IMR-90 (cell line): ENCODE data around the gene TPO. TPM values are rescaled to one million over a fixed set of nuclear protein-coding genes. Genes with fewer than 3 reads are reported as not detected.

Experiments used
- ATAC-seq: fragments of 200-7000 bp; cut with Tn5 transposase; 2 replicates; pipeline ENCODE4 v1.9.1; 2020; ENCODE audit warnings: low read depth, mild to moderate bottlenecking, moderate library complexity
- BruUV-seq: library from RNA; stranded (reverse); fragments of 400-500 nt; replicated peaks from 2 replicates; lab custom pipeline; 2021; lab: Mats Ljungman, UMichigan
- CTCF ChIA-PET: fragments of 300-600 bp; formaldehyde crosslinking; extraction: SDS; loops from one replicate; lab custom pipeline; 2021; ENCODE audit warnings: antibody characterized with exemption; lab: Yijun Ruan, JAX
- POLR2A ChIA-PET: fragments of 300-600 bp; sonication (Branson Sonifier 250); formaldehyde crosslinking; loops from one replicate; lab custom pipeline; 2022; ENCODE audit warnings: antibody characterized with exemption; ENCODE audit not compliant: unreplicated experiment; lab: Charles Lee
- DNase-seq: peaks from one replicate; pipeline ENCODE4 v3.0.0; 2013
- H2AFZ ChIP-seq: replicated peaks from 2 replicates; pipeline ENCODE3; 2013; ENCODE audit warnings: low read length, mild to moderate bottlenecking; ENCODE audit not compliant: poor library complexity
- H2AK5ac ChIP-seq: 2 replicates; pipeline ENCODE4 v1.6.1; 2013; ENCODE audit warnings: low read depth, low read length, inconsistent platforms
- H2AK9ac ChIP-seq: replicated peaks from 2 replicates; pipeline ENCODE3; 2013; ENCODE audit warnings: mild to moderate bottlenecking, low read depth, low read length, moderate library complexity; ENCODE audit not compliant: poor library complexity
- H2BK120ac ChIP-seq: 2 replicates; pipeline ENCODE4 v1.6.1; 2013; ENCODE audit warnings: low read depth, low read length, inconsistent platforms
- H2BK15ac ChIP-seq: 3 replicates; pipeline ENCODE4 v1.6.1; 2013; ENCODE audit warnings: low read depth, low read length, inconsistent platforms
- H2BK20ac ChIP-seq: 2 replicates; pipeline ENCODE4 v1.6.1; 2013; ENCODE audit warnings: low read depth, mild to moderate bottlenecking, inconsistent platforms, low read length, moderate library complexity
- H2BK5ac ChIP-seq: 2 replicates; pipeline ENCODE4 v1.6.1; 2013; ENCODE audit warnings: mild to moderate bottlenecking, low read depth, low read length, inconsistent platforms; ENCODE audit not compliant: poor library complexity, severe bottlenecking
- H3K14ac ChIP-seq: replicated peaks from 2 replicates; pipeline ENCODE4 v1.6.1; 2013; ENCODE audit warnings: low read depth, low read length, inconsistent platforms
- H3K18ac ChIP-seq: 2 replicates; pipeline ENCODE4 v1.6.1; 2013; ENCODE audit warnings: low read depth, low read length, control low read depth
- H3K23ac ChIP-seq: 2 replicates; pipeline ENCODE4 v1.6.1; 2013; ENCODE audit warnings: low read depth, low read length, inconsistent platforms
- H3K27ac ChIP-seq: 2 replicates; pipeline ENCODE4 v1.5.1; 2013; ENCODE audit warnings: mild to moderate bottlenecking, control low read depth, low read length; ENCODE audit not compliant: insufficient read depth
- H3K27me3 ChIP-seq: 2 replicates; pipeline ENCODE4 v1.6.1; 2013; ENCODE audit warnings: low read length; ENCODE audit not compliant: control insufficient read depth, insufficient read depth
- H3K36me3 ChIP-seq: 2 replicates; pipeline ENCODE4 v1.6.1; 2013; ENCODE audit warnings: low read length, mixed read lengths; ENCODE audit not compliant: control insufficient read depth, insufficient read depth
- H3K4ac ChIP-seq: 2 replicates; pipeline ENCODE4 v1.6.1; 2013; ENCODE audit warnings: low read depth, low read length, inconsistent platforms
- H3K4me1 ChIP-seq: 2 replicates; pipeline ENCODE4 v1.6.1; 2013; ENCODE audit warnings: low read length, mixed read lengths; ENCODE audit not compliant: control insufficient read depth, insufficient read depth
- H3K4me2 ChIP-seq: 2 replicates; pipeline ENCODE4 v1.6.1; 2013; ENCODE audit warnings: low read depth, mild to moderate bottlenecking, control low read depth, low read length, moderate library complexity
- H3K4me3 ChIP-seq: 2 replicates; pipeline ENCODE4 v1.5.1; 2013; ENCODE audit warnings: low read depth, mild to moderate bottlenecking, control low read depth, low read length, moderate library complexity; ENCODE audit not compliant: insufficient read depth
- H3K56ac ChIP-seq: 2 replicates; pipeline ENCODE4 v1.6.1; 2013; ENCODE audit warnings: low read length, inconsistent platforms; ENCODE audit not compliant: insufficient read depth; ENCODE audit errors: extremely low read depth
- H3K79me1 ChIP-seq, 2 experiments: 2 replicates each; pipeline ENCODE4 v1.6.1; 2013; ENCODE audit warnings: low read length in 2 of 2, inconsistent platforms in 1 of 2, low read depth in 1 of 2
- H3K9ac ChIP-seq: 2 replicates; pipeline ENCODE4 v1.6.1; 2013; ENCODE audit warnings: low read depth, low read length, control low read depth
- H3K9me1 ChIP-seq: 2 replicates; pipeline ENCODE4 v1.6.1; 2013; ENCODE audit warnings: low read length, inconsistent platforms; ENCODE audit not compliant: insufficient read depth
- H3K9me3 ChIP-seq: 2 replicates; pipeline ENCODE4 v1.6.1; 2013; ENCODE audit warnings: low read length; ENCODE audit not compliant: control insufficient read depth, insufficient read depth
- H4K20me1 ChIP-seq: 2 replicates; pipeline ENCODE4 v1.6.1; 2013; ENCODE audit warnings: low read length, inconsistent platforms; ENCODE audit not compliant: insufficient read depth
- H4K5ac ChIP-seq: 2 replicates; pipeline ENCODE4 v1.6.1; 2013; ENCODE audit warnings: mild to moderate bottlenecking, low read depth, low read length, control low read depth
- H4K8ac ChIP-seq, 2 experiments: 2 replicates each; pipeline ENCODE4 v1.6.1; 2013; ENCODE audit warnings: low read depth in 2 of 2, low read length in 2 of 2, control low read depth in 1 of 2, inconsistent platforms in 1 of 2
- H4K91ac ChIP-seq: 2 replicates; pipeline ENCODE4 v1.6.1; 2013; ENCODE audit warnings: low read depth, low read length, inconsistent platforms; ENCODE audit not compliant: insufficient read depth
- CTCF ChIP-seq: conservative IDR thresholded peaks from 2 replicates; pipeline ENCODE4 v1.5.1; 2012; ENCODE audit warnings: mild to moderate bottlenecking, low read depth, low read length, improper control_type of control experiment
- ELK1 ChIP-seq: fragments of 150-350 bp; IDR thresholded peaks from 2 replicates; pipeline ENCODE4 v1.6.1; 2016; ENCODE audit warnings: low read depth, mild to moderate bottlenecking, low read length, moderate library complexity, borderline replicate concordance
- FOS ChIP-seq: fragments of 150-350 bp; IDR thresholded peaks from 2 replicates; pipeline ENCODE4 v1.6.1; 2016; ENCODE audit warnings: low read depth, low read length
- MAFK ChIP-seq: IDR thresholded peaks from 2 replicates; pipeline ENCODE4 v1.6.1; 2012; ENCODE audit warnings: low read depth, low read length, improper control_type of control experiment
- POLR2A ChIP-seq: IDR thresholded peaks from 2 replicates; pipeline ENCODE4 v1.6.1; 2012; ENCODE audit warnings: mild to moderate bottlenecking, low read depth, low read length
- SMC3 ChIP-seq: fragments of 150-350 bp; IDR thresholded peaks from 2 replicates; pipeline ENCODE4 v1.6.1; 2016; ENCODE audit warnings: low read depth, mild to moderate bottlenecking, antibody characterized with exemption, low read length, moderate library complexity
- USF2 ChIP-seq: fragments of 150-350 bp; IDR thresholded peaks from 2 replicates; pipeline ENCODE4 v1.6.1; 2017; ENCODE audit warnings: mild to moderate bottlenecking, antibody characterized with exemption, low read length, low read depth
- WGBS, 2 experiments: methylation state at CpG; one replicate each; pipeline versions ENCODE4 v1.1.5 to v1.1.7; 2013; ENCODE audit warnings: missing lambda C conversion rate in 2 of 2; ENCODE audit not compliant: insufficient read length in 1 of 2; ENCODE audit errors: extremely low coverage in 2 of 2; 5-methylcytosine and 5-hydroxymethylcytosine counted together
- dilution Hi-C: fragments of 300-500 bp; cut with HindIII; formaldehyde crosslinking; loops from one replicate; pipeline ENCODE4 v1.14.3; 2018; ENCODE audit warnings: low sequenced_read_pairs; ENCODE audit not compliant: unreplicated experiment
- in situ Hi-C: fragments of 300-500 bp; cut with MboI; formaldehyde crosslinking; loops from 3 replicates; pipeline ENCODE4 v1.14.3; 2019; ENCODE audit warnings: low sequenced_read_pairs, inconsistent platforms, mixed read lengths
- intact Hi-C: fragments of 100-400 bp; cut with micrococcal nuclease; formaldehyde crosslinking; loops from 2 replicates; pipeline ENCODE4 v1.10.0; 2022
- polyA plus RNA-seq, 3 experiments: library from polyadenylated mRNA; depleted of rRNA; stranded (reverse); fragments of >200 nt; gene quantifications; 2 replicates each; pipeline ENCODE4 v1.2.3, GENCODE V29; 2012; ENCODE audit warnings: low replicate concordance in 1 of 3
- total RNA-seq: library from RNA; depleted of rRNA; stranded (reverse); fragments of >200 nt; gene quantifications from 2 replicates; pipeline ENCODE4 v1.2.3, GENCODE V29; 2012

The TPO gene
- total and polyA plus RNA-seq, 2 of the 4 experiments (the other 2 are of a cell fraction) = not detected

GRCh38 chr2:1510176-1510575 is 96.9 kb downstream of the TPO start:
- Histone ChIP-seq H2AK9ac (no peak overlapping the region), H4K20me1 (no peaks in the 10 kb centered on the region), H3K4me3 (no peak overlapping the region), H2BK120ac (no peak overlapping the region), H2BK20ac (no peak overlapping the region), H3K4ac (no peak overlapping the region), H3K14ac (no peak overlapping the region), H3K56ac (no peak overlapping the region), H3K23ac (no peak overlapping the region), H4K5ac (no peak overlapping the region), H3K9me3 (no peaks in the 10 kb centered on the region), H4K8ac (no peak overlapping the region), H4K91ac (no peak overlapping the region), H3K36me3 (no peaks in the 10 kb centered on the region), H2AFZ (no peak overlapping the region), H3K4me1 (no peaks in the 10 kb centered on the region), H2BK15ac (no peak overlapping the region), H3K27me3 (no peaks in the 10 kb centered on the region; the same call in 1 of the 2 replicates), H3K18ac (no peak overlapping the region), H2BK5ac (no peak overlapping the region), H3K9me1 (no peaks in the 10 kb centered on the region), H3K9ac (no peak overlapping the region), H3K27ac (no peak overlapping the region), H2AK5ac (no peak overlapping the region), H3K4me2 (no peak overlapping the region), H3K79me1 (no peaks in the 10 kb centered on the region)
- ChIA-PET POLR2A (no interaction called here), CTCF (no interaction called here)
- TF ChIP-seq FOS (no peak), MAFK (no peak), POLR2A (no peak), ELK1 (no peak), SMC3 (no peak), CTCF (no peak), USF2 (no peak)
- BruUV-seq = no TSS peak
- dilution Hi-C loops (no loop called here), intact Hi-C loops (no loop called here), in situ Hi-C loops (no loop called here)
- ATAC-seq (no peak), DNase-seq (no peak)
- no CpG with 5 or more reads among the region's 4 CpGs for WGBS, 2 experiments
